HCT116 (cell line): ENCODE data around the gene GLP2R. TPM values are rescaled to one million over a fixed set of nuclear protein-coding genes. Genes with fewer than 3 reads are reported as not detected.

ENCODE experiments used
- ATAC-seq: fragments of 200-7000 bp; cut with Tn5 transposase; 2 replicates; pipeline ENCODE4 v1.9.1; 2020; ENCODE audit warnings: mild to moderate bottlenecking, moderate library complexity
- BruUV-seq: library from RNA; stranded (reverse); fragments of 400-500 nt; replicated peaks from 2 replicates; lab custom pipeline; 2021; lab: Mats Ljungman, UMichigan
- CTCF ChIA-PET: fragments of 300-600 bp; sonication (Branson Sonifier 250); formaldehyde crosslinking; loops from one replicate; lab custom pipeline; 2021; ENCODE audit warnings: antibody characterized with exemption; lab: Charles Lee
- POLR2A ChIA-PET: fragments of 300-600, 350-600 bp; sonication (Branson Sonifier 250); formaldehyde crosslinking; loops from one replicate; lab custom pipeline; 2021; ENCODE audit warnings: antibody characterized with exemption; lab: Charles Lee
- RAD21 ChIA-PET, 2 experiments: fragments of 300-600 bp; sonication (Branson Sonifier 250); formaldehyde crosslinking; loops; one replicate each; lab custom pipeline; 2023; ENCODE audit warnings: low total read pairs in 2 of 2; ENCODE audit not compliant: uncharacterized antibody in 2 of 2, unreplicated experiment in 2 of 2, low non-redundant PET in 1 of 2; lab: Charles Lee
- DNase-seq: peaks from one replicate; pipeline ENCODE4 v3.0.0-alpha.2; 2010; ENCODE audit warnings: low read depth, low spot score
- H2AFZ ChIP-seq: fragments of 200-600 bp; shearing (Covaris generic), sonication (generic); 2 replicates; pipeline ENCODE4 v1.6.1; 2017; ENCODE audit warnings: low read depth, mixed run types, mixed read lengths, antibody characterized with exemption, low read length; ENCODE audit not compliant: poor library complexity, severe bottlenecking
- H3K27ac ChIP-seq: 2 replicates; pipeline ENCODE4 v1.5.1; 2012; ENCODE audit warnings: low read depth, low read length
- H3K27me3 ChIP-seq: fragments of 200-600 bp; sonication (generic); 2 replicates; pipeline ENCODE4 v1.6.1; 2016; ENCODE audit warnings: mixed run types, low read length, mixed read lengths; ENCODE audit not compliant: insufficient read depth
- H3K36me3 ChIP-seq, 2 experiments: fragments of 200-500 bp in 1 of 2; fragments of 200-600 bp in 1 of 2; sonication (Bioruptor generic) in 1 of 2; sonication (generic) in 1 of 2; 2 replicates each; pipeline versions ENCODE4 v1.5.1 to v1.6.1; 2014 to 2016; ENCODE audit warnings: low read length in 2 of 2, inconsistent platforms in 1 of 2, mixed read lengths in 1 of 2, mixed run types in 1 of 2; ENCODE audit not compliant: insufficient read depth in 2 of 2, control insufficient read depth in 1 of 2
- H3K4me1 ChIP-seq, 2 experiments: fragments of 200-600 bp in 1 of 2; sonication (generic) in 1 of 2; 2 replicates each; pipeline versions ENCODE4 v1.5.1 to v1.6.1; 2012 to 2017; ENCODE audit warnings: low read length in 2 of 2, inconsistent platforms in 1 of 2, mild to moderate bottlenecking in 1 of 2, mixed read lengths in 1 of 2, mixed run types in 1 of 2, moderate library complexity in 1 of 2; ENCODE audit not compliant: insufficient read depth in 2 of 2, control insufficient read depth in 1 of 2
- H3K4me2 ChIP-seq: fragments of 200-600 bp; sonication (generic); 2 replicates; pipeline ENCODE4 v1.6.1; 2017; ENCODE audit warnings: mixed run types, low read length, mixed read lengths
- H3K4me3 ChIP-seq, 2 experiments: fragments of 200-600 bp in 1 of 2; sonication (generic) in 1 of 2; replicated peaks in 1 of 2; 2 replicates each; pipeline ENCODE4 v1.5.1; 2011 to 2016; ENCODE audit warnings: low read length in 2 of 2, control low read depth in 1 of 2, low read depth in 1 of 2, mild to moderate bottlenecking in 1 of 2, mixed read lengths in 1 of 2, mixed run types in 1 of 2
- H3K79me2 ChIP-seq: fragments of 200-600 bp; sonication (generic); 2 replicates; pipeline ENCODE4 v1.6.1; 2017; ENCODE audit warnings: mild to moderate bottlenecking, mixed run types, low read length, moderate library complexity, mixed read lengths; ENCODE audit not compliant: insufficient read depth
- H3K9ac ChIP-seq: fragments of 200-600 bp; sonication (generic); 2 replicates; pipeline ENCODE4 v1.6.1; 2016; ENCODE audit warnings: low read length, mixed read lengths
- H3K9me2 ChIP-seq: fragments of 200-600 bp; sonication (generic), shearing (Covaris generic); 2 replicates; pipeline ENCODE4 v1.6.1; 2017; ENCODE audit warnings: mixed run types, mild to moderate bottlenecking, moderate library complexity; ENCODE audit not compliant: insufficient read depth
- H3K9me3 ChIP-seq, 2 experiments: fragments of 200-500 bp in 1 of 2; fragments of 200-600 bp in 1 of 2; sonication (Bioruptor generic) in 1 of 2; sonication (generic) in 1 of 2; 2 replicates each; pipeline ENCODE4 v1.6.1; 2014 to 2017; ENCODE audit warnings: low read length in 2 of 2, mixed read lengths in 2 of 2, inconsistent platforms in 1 of 2, low read depth in 1 of 2, mild to moderate bottlenecking in 1 of 2, mixed run types in 1 of 2, moderate library complexity in 1 of 2; ENCODE audit not compliant: control insufficient read depth in 1 of 2, insufficient read depth in 1 of 2
- H4K20me1 ChIP-seq: fragments of 200-600 bp; sonication (generic), shearing (Covaris generic); 2 replicates; pipeline ENCODE4 v1.6.1; 2017; ENCODE audit warnings: mixed run types, mild to moderate bottlenecking, moderate library complexity; ENCODE audit not compliant: insufficient read depth
- EGR1 ChIP-seq: IDR thresholded peaks from 2 replicates; pipeline ENCODE4 v1.6.1; 2012; ENCODE audit warnings: low read depth
- EZH2phosphoT487 ChIP-seq: fragments of 200-600 bp; IDR thresholded peaks from 2 replicates; pipeline ENCODE4 v1.6.1; 2018; ENCODE audit warnings: antibody characterized with exemption, borderline replicate concordance
- FOSL1 ChIP-seq: IDR thresholded peaks from 2 replicates; pipeline ENCODE4 v1.6.1; 2012; ENCODE audit warnings: low read depth
- JUND ChIP-seq: IDR thresholded peaks from 2 replicates; pipeline ENCODE4 v1.6.1; 2012
- POLR2A ChIP-seq: IDR thresholded peaks from 2 replicates; pipeline ENCODE4 v1.7.0; 2011; ENCODE audit warnings: borderline replicate concordance; ENCODE audit not compliant: insufficient read depth, insufficient read length; ENCODE audit errors: extremely low read depth
- SIN3A ChIP-seq: IDR thresholded peaks from 2 replicates; pipeline ENCODE4 v1.6.1; 2012; ENCODE audit warnings: low read depth
- SP1 ChIP-seq: IDR thresholded peaks from 2 replicates; pipeline ENCODE4 v1.6.1; 2012; ENCODE audit warnings: low read depth
- TCF7L2 ChIP-seq: IDR thresholded peaks from 2 replicates; pipeline ENCODE4 v1.7.0; 2011; ENCODE audit warnings: borderline replicate concordance, inconsistent platforms; ENCODE audit not compliant: insufficient read depth, insufficient read length; ENCODE audit errors: extremely low read depth
- YY1 ChIP-seq: IDR thresholded peaks from 2 replicates; pipeline ENCODE4 v1.6.1; 2011; ENCODE audit warnings: low read length, low read depth, moderate library complexity, mild to moderate bottlenecking; ENCODE audit not compliant: insufficient replicate concordance; ENCODE audit errors: extremely low read depth
- ZFX ChIP-seq: fragments of 450-650 bp; IDR thresholded peaks from 2 replicates; pipeline ENCODE4 v1.6.1; 2017
- ZNF274 ChIP-seq: fragments of 200-500 bp; sonication (Bioruptor generic); IDR thresholded peaks from 2 replicates; pipeline ENCODE4 v1.6.1; 2014; ENCODE audit warnings: mild to moderate bottlenecking, low read depth, low read length, inconsistent platforms
- intact Hi-C: fragments of 100-400 bp; cut with micrococcal nuclease; formaldehyde crosslinking; loops from 2 replicates; pipeline ENCODE4 v1.10.0; 2022
- total RNA-seq: library from RNA; stranded (reverse); gene quantifications from one replicate; pipeline ENCODE4 v1.2.1, GENCODE V29; 2021; ENCODE audit not compliant: unreplicated experiment
- TF ChIP-seq, protein P1 (sequence below): IDR thresholded peaks from 2 replicates; pipeline ENCODE4 v1.6.1; 2012
- TF ChIP-seq, protein P2 (sequence below): IDR thresholded peaks from 2 replicates; pipeline ENCODE4 v1.6.1; 2012; ENCODE audit warnings: low read depth
- TF ChIP-seq, protein P3 (sequence below): IDR thresholded peaks from 2 replicates; pipeline ENCODE4 v1.6.1; 2011; ENCODE audit warnings: mild to moderate bottlenecking, low read length, moderate library complexity; ENCODE audit not compliant: insufficient replicate concordance; ENCODE audit errors: extremely low read depth

The GLP2R gene
- total RNA-seq, 1 experiment from 2014 or later: not detected

DNA sequence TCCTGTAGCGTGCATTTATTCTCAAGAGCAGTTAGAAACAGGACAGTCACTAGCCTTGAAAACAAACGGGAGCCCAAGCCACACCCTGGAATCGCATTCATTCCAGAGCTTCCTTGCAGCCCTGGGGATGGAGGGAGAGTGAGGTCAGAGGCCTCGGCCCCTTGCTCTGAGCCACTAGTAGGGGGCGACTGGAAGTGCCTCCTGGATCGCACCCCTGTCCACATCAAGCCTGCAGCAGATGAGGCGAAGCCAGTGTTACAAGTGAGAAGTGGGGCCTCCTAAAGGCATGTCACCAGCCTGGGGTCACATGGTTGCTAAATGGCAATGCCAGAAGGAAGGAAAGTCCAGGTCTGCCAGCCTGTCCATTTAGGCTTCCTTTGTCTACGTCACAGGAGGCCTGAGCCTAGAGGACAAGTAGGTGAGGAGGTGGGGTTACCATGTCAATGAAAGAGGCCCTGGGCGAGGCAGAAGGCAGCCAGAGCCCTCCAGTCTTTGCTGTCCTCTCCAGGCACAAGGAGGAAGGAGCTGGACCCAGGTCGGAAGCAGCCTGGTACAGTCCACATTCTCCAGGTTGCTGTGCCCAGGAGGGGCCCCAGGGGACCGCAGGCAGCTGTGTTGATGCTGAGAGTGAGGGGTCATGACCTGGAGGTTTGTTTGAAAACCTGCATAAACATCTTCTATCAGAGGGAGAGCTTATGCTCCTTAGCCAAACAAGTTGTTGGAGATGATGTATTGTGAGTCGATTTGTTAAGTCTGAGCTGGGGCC is 82.3 kb downstream of the GLP2R start:
- CTCF ChIA-PET: interaction anchor here (1.2 kb wide), 1 partner anchor 17 kb away, joined by 6 read pairs; no protein-coding TSS in a partner anchor
- Histone ChIP-seq H3K27me3 (no peaks in the 10 kb centered on the region), H3K9ac (no peak overlapping the region), H3K27ac (no peak overlapping the region), H4K20me1 (no peaks in the 10 kb centered on the region), H3K4me1 (no peaks in the 10 kb centered on the region), H3K9me2 (no peaks in the 10 kb centered on the region), H3K79me2 (no peaks in the 10 kb centered on the region), H3K4me2 (no peak overlapping the region), H3K36me3 (no peaks in the 10 kb centered on the region), H2AFZ (no peak overlapping the region), H3K9me3 (no peaks in the 10 kb centered on the region), H3K4me3 (no peak overlapping the region)
- intact Hi-C loops: no loop called here
- DNase-seq (no peak), ATAC-seq (no peak)
- TF ChIP-seq, protein P1, sequence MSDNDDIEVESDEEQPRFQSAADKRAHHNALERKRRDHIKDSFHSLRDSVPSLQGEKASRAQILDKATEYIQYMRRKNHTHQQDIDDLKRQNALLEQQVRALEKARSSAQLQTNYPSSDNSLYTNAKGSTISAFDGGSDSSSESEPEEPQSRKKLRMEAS: no peak
- TF ChIP-seq, protein P2, sequence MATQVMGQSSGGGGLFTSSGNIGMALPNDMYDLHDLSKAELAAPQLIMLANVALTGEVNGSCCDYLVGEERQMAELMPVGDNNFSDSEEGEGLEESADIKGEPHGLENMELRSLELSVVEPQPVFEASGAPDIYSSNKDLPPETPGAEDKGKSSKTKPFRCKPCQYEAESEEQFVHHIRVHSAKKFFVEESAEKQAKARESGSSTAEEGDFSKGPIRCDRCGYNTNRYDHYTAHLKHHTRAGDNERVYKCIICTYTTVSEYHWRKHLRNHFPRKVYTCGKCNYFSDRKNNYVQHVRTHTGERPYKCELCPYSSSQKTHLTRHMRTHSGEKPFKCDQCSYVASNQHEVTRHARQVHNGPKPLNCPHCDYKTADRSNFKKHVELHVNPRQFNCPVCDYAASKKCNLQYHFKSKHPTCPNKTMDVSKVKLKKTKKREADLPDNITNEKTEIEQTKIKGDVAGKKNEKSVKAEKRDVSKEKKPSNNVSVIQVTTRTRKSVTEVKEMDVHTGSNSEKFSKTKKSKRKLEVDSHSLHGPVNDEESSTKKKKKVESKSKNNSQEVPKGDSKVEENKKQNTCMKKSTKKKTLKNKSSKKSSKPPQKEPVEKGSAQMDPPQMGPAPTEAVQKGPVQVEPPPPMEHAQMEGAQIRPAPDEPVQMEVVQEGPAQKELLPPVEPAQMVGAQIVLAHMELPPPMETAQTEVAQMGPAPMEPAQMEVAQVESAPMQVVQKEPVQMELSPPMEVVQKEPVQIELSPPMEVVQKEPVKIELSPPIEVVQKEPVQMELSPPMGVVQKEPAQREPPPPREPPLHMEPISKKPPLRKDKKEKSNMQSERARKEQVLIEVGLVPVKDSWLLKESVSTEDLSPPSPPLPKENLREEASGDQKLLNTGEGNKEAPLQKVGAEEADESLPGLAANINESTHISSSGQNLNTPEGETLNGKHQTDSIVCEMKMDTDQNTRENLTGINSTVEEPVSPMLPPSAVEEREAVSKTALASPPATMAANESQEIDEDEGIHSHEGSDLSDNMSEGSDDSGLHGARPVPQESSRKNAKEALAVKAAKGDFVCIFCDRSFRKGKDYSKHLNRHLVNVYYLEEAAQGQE: no peak
- TF ChIP-seq TCF7L2 (no peak), SIN3A (no peak), EGR1 (no peak), POLR2A (no peak), YY1 (no peak), JUND (no peak), EZH2phosphoT487 (no peak), ZFX (no peak), ZNF274 (no peak), FOSL1 (no peak), SP1 (no peak)
- TF ChIP-seq, protein P3, sequence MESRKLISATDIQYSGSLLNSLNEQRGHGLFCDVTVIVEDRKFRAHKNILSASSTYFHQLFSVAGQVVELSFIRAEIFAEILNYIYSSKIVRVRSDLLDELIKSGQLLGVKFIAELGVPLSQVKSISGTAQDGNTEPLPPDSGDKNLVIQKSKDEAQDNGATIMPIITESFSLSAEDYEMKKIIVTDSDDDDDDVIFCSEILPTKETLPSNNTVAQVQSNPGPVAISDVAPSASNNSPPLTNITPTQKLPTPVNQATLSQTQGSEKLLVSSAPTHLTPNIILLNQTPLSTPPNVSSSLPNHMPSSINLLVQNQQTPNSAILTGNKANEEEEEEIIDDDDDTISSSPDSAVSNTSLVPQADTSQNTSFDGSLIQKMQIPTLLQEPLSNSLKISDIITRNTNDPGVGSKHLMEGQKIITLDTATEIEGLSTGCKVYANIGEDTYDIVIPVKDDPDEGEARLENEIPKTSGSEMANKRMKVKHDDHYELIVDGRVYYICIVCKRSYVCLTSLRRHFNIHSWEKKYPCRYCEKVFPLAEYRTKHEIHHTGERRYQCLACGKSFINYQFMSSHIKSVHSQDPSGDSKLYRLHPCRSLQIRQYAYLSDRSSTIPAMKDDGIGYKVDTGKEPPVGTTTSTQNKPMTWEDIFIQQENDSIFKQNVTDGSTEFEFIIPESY: no peak
- RAD21 ChIA-PET: no interaction called here
- no TSS peak for BruUV-seq
- POLR2A ChIA-PET: no interaction called here
